CD4-positive, CD25-positive, alpha-beta regulatory T cell (primary cell): ENCODE data around the gene CRCP. TPM values are rescaled to one million over a fixed set of nuclear protein-coding genes. Genes with fewer than 3 reads are reported as not detected.
A peak's percentile ranks its signal among the peaks of the same experiment; 100 is the strongest.
"Not testable (repeated sequence)": the region's sequence is repeated elsewhere in the genome, so short reads cannot be mapped to it uniquely, and the experiment has no call there.

Experiments used
- ATAC-seq, 2 donors: fragments of 150-1000 bp; cut with Tn5 transposase; one replicate each; pipeline ENCODE4 v1.10.0; 2021; ENCODE audit warnings: low read depth in 2 of 2, moderate number of reproducible peaks in 2 of 2, moderate library complexity in 1 of 2
- DNase-seq, 3 donors: peaks; one replicate each; pipeline versions ENCODE4 v3.0.0 to v3.0.0-alpha.2; 2012 to 2022; ENCODE audit warnings: mixed read lengths in 1 of 3
- H3K27ac ChIP-seq: one replicate; pipeline ENCODE4 v1.7.0; 2013; ENCODE audit warnings: mild to moderate bottlenecking, low read length; ENCODE audit not compliant: insufficient read depth, poor library complexity, severe bottlenecking
- H3K27me3 ChIP-seq: one replicate; pipeline ENCODE4 v1.7.0; 2013; ENCODE audit warnings: low read length; ENCODE audit not compliant: control insufficient read depth, insufficient read depth
- H3K36me3 ChIP-seq: one replicate; pipeline ENCODE4 v1.7.0; 2013; ENCODE audit warnings: mild to moderate bottlenecking, low read length, moderate library complexity; ENCODE audit not compliant: control insufficient read depth, insufficient read depth
- H3K4me1 ChIP-seq: 2 replicates; pipeline ENCODE4 v1.7.0; 2013; ENCODE audit warnings: mild to moderate bottlenecking, low read length; ENCODE audit not compliant: insufficient read depth, control insufficient read depth, poor library complexity, severe bottlenecking
- H3K4me3 ChIP-seq: one replicate; pipeline ENCODE4 v1.7.0; 2013; ENCODE audit warnings: low read depth, mild to moderate bottlenecking, low read length, moderate library complexity
- H3K9me3 ChIP-seq, 2 experiments: 1 replicate in 1 of 2; 2 replicates in 1 of 2; pipeline ENCODE4 v1.7.0; 2013; ENCODE audit warnings: low read length in 2 of 2, mild to moderate bottlenecking in 1 of 2, moderate library complexity in 1 of 2; ENCODE audit not compliant: control insufficient read depth in 2 of 2
- H3K27ac Mint-ChIP-seq, 3 donors: one replicate each; pipeline ENCODE4 v1.8.0; 2020 to 2022; ENCODE audit warnings: mild to moderate bottlenecking in 3 of 3, mixed read lengths in 3 of 3, moderate library complexity in 2 of 3
- H3K27me3 Mint-ChIP-seq: one replicate; pipeline ENCODE4 v1.8.0; 2022; ENCODE audit warnings: mild to moderate bottlenecking, mixed read lengths
- H3K36me3 Mint-ChIP-seq: one replicate; pipeline ENCODE4 v1.8.0; 2020; ENCODE audit warnings: mixed read lengths
- H3K4me1 Mint-ChIP-seq, 4 donors: one replicate each; pipeline ENCODE4 v1.8.0; 2020 to 2022; ENCODE audit warnings: mixed read lengths in 4 of 4, mild to moderate bottlenecking in 1 of 4
- H3K4me3 Mint-ChIP-seq, 4 donors: one replicate each; pipeline ENCODE4 v1.8.0; 2020 to 2022; ENCODE audit warnings: mild to moderate bottlenecking in 4 of 4, mixed read lengths in 4 of 4, moderate library complexity in 3 of 4
- H3K9me3 Mint-ChIP-seq, 7 donors: one replicate each; pipeline ENCODE4 v1.8.0; 2020 to 2022; ENCODE audit warnings: mixed read lengths in 7 of 7, mild to moderate bottlenecking in 3 of 7, moderate library complexity in 2 of 7
- polyA plus RNA-seq, 4 donors: library from polyadenylated mRNA; unstranded; fragments of 300-500 nt; fragmentation: Illumina TruSeq; gene quantifications; one replicate each; pipeline ENCODE4 v1.2.3, GENCODE V29; 2021
- total RNA-seq: library from RNA; stranded (reverse); gene quantifications from one replicate; pipeline ENCODE4 v1.2.3, GENCODE V29; 2022

CRCP gene
- total and polyA plus RNA-seq, 5 donors from 2014 or later = 19.8 to 33.4 (median 29.0) TPM

- Mint-ChIP-seq H3K4me1 (peaks cover 19 to 26% (median 25%) of the 10 kb centered on the region in 4 donors), H3K9me3 (peaks cover 0 to 2% (median 0%) of the 10 kb centered on the region in 7 donors), H3K27me3 (no peaks in the 10 kb centered on the region), H3K27ac (peak overlapping the region in 1 of 3 donors; percentile 54), H3K36me3 (peaks cover 59% of the 10 kb centered on the region), H3K4me3 (no peak overlapping the region)
- no peaks in the 10 kb centered on the region for H3K9me3 ChIP-seq
- peaks cover 68% of the 10 kb centered on the region for H3K36me3 ChIP-seq
- peaks cover 10% of the 10 kb centered on the region for H3K4me1 ChIP-seq
- ATAC-seq (no peak), DNase-seq (no peak)
- H3K27me3 ChIP-seq = no peaks in the 10 kb centered on the region
- H3K4me3 ChIP-seq = no peak overlapping the region
- H3K27ac ChIP-seq = no peak overlapping the region
Observed at GRCh38 chr7:66145400-66146104, 30.9 kb downstream of the CRCP start.

DNA sequence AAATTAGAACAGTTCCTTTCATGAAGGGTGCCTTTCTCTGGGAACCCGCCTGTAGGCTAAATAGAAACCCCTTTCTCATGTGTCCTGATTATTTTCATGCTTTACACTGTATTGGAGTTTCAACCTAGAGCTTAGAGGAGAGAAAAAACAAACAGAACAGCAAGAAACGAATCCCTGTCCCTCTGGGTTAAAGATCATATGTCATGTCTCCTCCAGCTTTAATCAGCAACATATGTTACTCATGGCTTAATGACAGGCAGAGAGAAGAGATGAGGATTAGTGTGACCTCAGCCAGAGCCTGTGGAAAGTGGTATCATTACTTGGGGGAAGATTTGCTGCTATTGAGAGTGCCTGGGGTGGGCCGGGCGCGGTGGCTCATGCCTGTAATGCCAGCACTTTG, 32.1 kb downstream of the CRCP start:
- Mint-ChIP-seq H3K27me3 (no peaks in the 10 kb centered on the region), H3K4me3 (no peak overlapping the region), H3K27ac (peak overlapping the region in 1 of 3 donors; percentile 44), H3K4me1 (peaks cover 15 to 31% (median 26%) of the 10 kb centered on the region in 4 donors), H3K9me3 (peaks cover 0 to 2% (median 0%) of the 10 kb centered on the region in 7 donors), H3K36me3 (peaks cover 53% of the 10 kb centered on the region)
- peaks cover 65% of the 10 kb centered on the region for H3K36me3 ChIP-seq
- no peaks in the 10 kb centered on the region for H3K9me3 ChIP-seq
- no peak for DNase-seq
- ATAC-seq = no peak
- no peak overlapping the region for H3K27ac ChIP-seq
- peaks cover 11% of the 10 kb centered on the region for H3K4me1 ChIP-seq
- H3K27me3 ChIP-seq = no peaks in the 10 kb centered on the region
- no peak overlapping the region for H3K4me3 ChIP-seq

- DNase-seq, H3K27me3 ChIP-seq, H3K27me3 Mint-ChIP-seq, ATAC-seq, H3K4me3 Mint-ChIP-seq, H3K9me3 ChIP-seq, H3K9me3 Mint-ChIP-seq, H3K4me3 ChIP-seq, H3K27ac ChIP-seq: not testable (repeated sequence)
- Histone ChIP-seq H3K4me1 (peaks cover 11% of the 10 kb centered on the region), H3K36me3 (peaks cover 65% of the 10 kb centered on the region)
- Mint-ChIP-seq H3K36me3 (peaks cover 55% of the 10 kb centered on the region), H3K4me1 (peaks cover 15 to 31% (median 25%) of the 10 kb centered on the region in 4 donors), H3K27ac (peak overlapping the region in 2 of 3 donors; percentile 20 to 36)
Observed at GRCh38 chr7:66147657-66148056, 33.0 kb downstream of the CRCP start.

GRCh38 chr7:66150471-66150870, 35.8 kb downstream of the CRCP start:
- Histone ChIP-seq H3K27ac (no peak overlapping the region), H3K4me1 (peaks cover 11% of the 10 kb centered on the region), H3K9me3 (no peaks in the 10 kb centered on the region), H3K27me3 (no peaks in the 10 kb centered on the region), H3K4me3 (no peak overlapping the region), H3K36me3 (peaks cover 57% of the 10 kb centered on the region)
- peak overlapping the region in 2 of 3 donors; percentile 67 to 75 for H3K27ac Mint-ChIP-seq
- H3K27me3 Mint-ChIP-seq = no peaks in the 10 kb centered on the region
- peaks cover 48% of the 10 kb centered on the region for H3K36me3 Mint-ChIP-seq
- H3K9me3 Mint-ChIP-seq = no peaks in the 10 kb centered on the region
- no peak for ATAC-seq
- peaks cover 15 to 31% (median 22%) of the 10 kb centered on the region in 4 donors for H3K4me1 Mint-ChIP-seq
- peak in 1 of 3 donors; percentile 10 for DNase-seq
- H3K4me3 Mint-ChIP-seq = no peak overlapping the region

- Histone ChIP-seq H3K9me3 (no peaks in the 10 kb centered on the region), H3K4me3 (no peak overlapping the region), H3K4me1 (peaks cover 11% of the 10 kb centered on the region), H3K27ac (no peak overlapping the region), H3K36me3 (peaks cover 49% of the 10 kb centered on the region), H3K27me3 (no peaks in the 10 kb centered on the region)
- Mint-ChIP-seq H3K4me3 (peak overlapping the region in 1 of 4 donors; percentile 32), H3K4me1 (peaks cover 10 to 31% (median 16%) of the 10 kb centered on the region in 4 donors), H3K9me3 (no peaks in the 10 kb centered on the region), H3K36me3 (peaks cover 47% of the 10 kb centered on the region), H3K27ac (no peak overlapping the region), H3K27me3 (no peaks in the 10 kb centered on the region)
- ATAC-seq (no peak), DNase-seq (no peak)
Observed at GRCh38 chr7:66152371-66153191, 37.9 kb downstream of the CRCP start.

DNA sequence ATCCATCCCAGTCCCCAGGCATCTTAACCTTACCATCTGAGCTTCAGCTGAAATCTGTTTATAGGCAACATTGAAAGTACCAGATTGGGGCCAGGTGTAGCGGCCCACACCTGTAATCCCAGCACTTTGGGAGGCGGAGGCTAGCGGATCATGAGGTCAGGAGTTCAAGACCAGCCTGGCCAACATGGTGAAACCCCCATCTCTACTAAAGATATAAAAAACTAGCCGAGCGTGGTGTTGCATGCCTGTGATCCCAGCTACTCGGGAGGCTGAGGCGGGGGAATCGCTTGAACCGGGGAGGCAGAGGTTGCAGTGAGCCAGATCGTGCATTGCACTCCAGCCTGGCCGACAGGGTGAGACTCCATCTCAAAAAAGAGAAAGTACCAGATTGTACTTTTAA, 39.0 kb downstream of the CRCP start:
- Histone ChIP-seq H3K27ac (no peak overlapping the region), H3K4me1 (peaks cover 8% of the 10 kb centered on the region), H3K9me3 (no peaks in the 10 kb centered on the region), H3K4me3 (no peak overlapping the region), H3K36me3 (peaks cover 50% of the 10 kb centered on the region), H3K27me3 (no peaks in the 10 kb centered on the region)
- DNase-seq (no peak), ATAC-seq (no peak)
- Mint-ChIP-seq H3K36me3 (peaks cover 48% of the 10 kb centered on the region), H3K4me1 (peaks cover 7 to 24% (median 12%) of the 10 kb centered on the region in 4 donors), H3K27me3 (no peaks in the 10 kb centered on the region), H3K4me3 (no peak overlapping the region), H3K27ac (no peak overlapping the region), H3K9me3 (peaks cover 0 to 3% (median 0%) of the 10 kb centered on the region in 7 donors)

DNA sequence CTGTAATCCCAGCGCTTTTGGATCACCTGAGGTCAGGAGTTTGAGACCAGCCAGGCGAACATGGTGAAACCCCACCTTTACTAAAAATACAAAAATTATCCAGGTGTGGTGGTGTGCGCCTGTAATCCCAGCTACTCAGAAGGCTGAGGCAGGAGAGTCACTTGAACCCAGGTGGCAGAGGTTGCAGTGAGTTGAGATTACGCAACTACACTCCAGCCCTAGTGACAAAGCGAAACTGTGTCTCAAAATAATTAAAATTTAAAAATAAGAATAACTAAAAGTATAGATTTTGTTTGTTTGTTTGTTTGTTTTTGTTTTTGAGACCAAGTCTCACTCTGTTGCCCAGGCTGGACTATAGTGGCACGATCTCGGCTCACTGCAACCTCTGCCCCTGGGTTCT, 41.4 kb downstream of the CRCP start:
- H3K4me1 Mint-ChIP-seq, ATAC-seq, H3K27me3 Mint-ChIP-seq, H3K27ac ChIP-seq, H3K4me3 ChIP-seq, DNase-seq, H3K4me3 Mint-ChIP-seq, H3K27ac Mint-ChIP-seq, H3K9me3 ChIP-seq, H3K4me1 ChIP-seq, H3K9me3 Mint-ChIP-seq, H3K27me3 ChIP-seq: not testable (repeated sequence)
- peaks cover 40% of the 10 kb centered on the region for H3K36me3 Mint-ChIP-seq
- peaks cover 42% of the 10 kb centered on the region for H3K36me3 ChIP-seq
